LNCAP (cell line): ENCODE data around the gene SYNDIG1.

Experiments
- CTCF ChIP-seq: fragments of 450-650 bp; IDR thresholded peaks from 2 replicates; pipeline ENCODE4 v1.5.1; 2017; ENCODE audit warnings: mild to moderate bottlenecking

Gene SYNDIG1

DNA sequence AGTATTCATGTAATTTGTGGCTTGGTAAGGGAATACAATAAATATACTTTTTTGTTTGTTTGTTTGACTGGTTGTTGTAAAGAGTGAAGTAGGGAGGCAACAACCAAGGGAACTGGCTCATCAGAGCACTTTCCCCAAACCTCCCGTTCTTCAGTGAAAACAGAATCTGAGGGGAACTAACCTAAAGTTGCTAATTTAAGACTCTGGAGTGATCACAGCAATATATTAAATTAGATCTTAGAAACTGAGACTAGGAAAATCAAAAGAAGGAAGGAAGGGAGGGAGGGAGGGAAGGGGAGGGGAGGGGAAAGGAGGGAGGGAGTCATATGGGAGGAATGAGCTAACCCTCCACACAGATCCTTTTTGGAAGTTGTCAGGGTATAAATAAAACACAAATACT, 144.9 kb downstream of the SYNDIG1 start:
- no peak for TF ChIP-seq CTCF

DNA sequence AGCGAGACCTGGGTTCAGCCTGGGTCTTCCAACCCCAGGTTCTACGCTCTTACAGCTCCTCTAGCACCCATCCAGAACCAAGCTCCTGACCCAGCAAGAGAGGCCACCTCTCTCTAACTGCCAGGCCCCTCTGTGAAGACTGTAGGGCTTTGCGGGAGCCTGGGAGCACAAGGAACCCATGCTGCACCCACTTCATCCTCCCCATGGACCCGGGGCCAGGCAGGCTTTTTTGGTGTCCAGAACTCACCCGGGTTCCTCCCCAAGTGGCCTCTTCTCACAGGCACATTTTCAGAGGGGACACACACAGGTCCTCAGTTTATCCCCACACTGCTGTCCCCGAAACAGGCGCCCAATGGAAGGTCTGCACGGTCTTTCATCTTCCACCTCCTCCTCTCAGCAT, 145.9 kb downstream of the SYNDIG1 start:
- no peak for TF ChIP-seq CTCF

DNA sequence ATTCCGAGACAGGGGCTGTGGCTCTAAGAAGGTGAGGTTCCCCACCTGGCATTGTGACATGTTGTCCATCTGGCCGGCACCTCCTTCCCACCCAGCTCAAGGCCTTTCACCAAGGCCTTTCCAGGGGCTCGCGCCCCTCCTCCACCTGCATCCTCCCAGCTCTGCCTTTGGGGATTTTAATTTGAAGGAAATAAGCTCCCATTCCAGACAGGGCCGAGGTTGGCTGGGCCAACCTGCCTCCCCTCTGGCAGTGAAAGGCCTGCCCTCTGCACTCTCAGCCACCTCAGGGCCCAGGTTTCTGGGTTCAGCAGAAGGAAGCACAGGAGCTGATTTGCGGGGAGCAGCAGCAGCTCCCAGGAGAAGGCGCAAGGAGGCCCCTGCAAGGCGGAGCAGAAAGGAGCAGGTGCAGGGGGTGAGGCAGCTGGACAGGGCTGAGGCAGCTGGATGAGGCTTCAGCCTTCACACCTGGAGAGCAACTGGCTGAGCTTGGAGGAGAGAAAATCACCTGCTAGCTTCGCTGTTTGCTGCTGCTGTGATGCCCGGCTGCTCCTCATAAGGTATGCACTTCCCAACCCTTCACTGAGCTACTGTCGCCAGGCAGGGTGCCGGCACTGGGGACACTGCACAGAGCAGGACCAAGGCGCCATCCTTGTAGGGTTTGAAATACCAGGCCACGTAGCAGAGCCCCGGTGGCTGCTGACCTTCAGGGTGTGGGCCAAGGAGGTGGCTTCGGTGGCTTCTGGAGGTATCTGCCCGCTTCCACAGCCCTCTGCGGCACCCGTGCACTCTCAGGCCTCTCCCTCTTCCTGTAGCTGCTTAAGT, 147.0 kb downstream of the SYNDIG1 start:
- no peak for TF ChIP-seq CTCF

GRCh38 chr20:24617080-24617432, 147.6 kb downstream of the SYNDIG1 start:
- no peak for TF ChIP-seq CTCF

DNA sequence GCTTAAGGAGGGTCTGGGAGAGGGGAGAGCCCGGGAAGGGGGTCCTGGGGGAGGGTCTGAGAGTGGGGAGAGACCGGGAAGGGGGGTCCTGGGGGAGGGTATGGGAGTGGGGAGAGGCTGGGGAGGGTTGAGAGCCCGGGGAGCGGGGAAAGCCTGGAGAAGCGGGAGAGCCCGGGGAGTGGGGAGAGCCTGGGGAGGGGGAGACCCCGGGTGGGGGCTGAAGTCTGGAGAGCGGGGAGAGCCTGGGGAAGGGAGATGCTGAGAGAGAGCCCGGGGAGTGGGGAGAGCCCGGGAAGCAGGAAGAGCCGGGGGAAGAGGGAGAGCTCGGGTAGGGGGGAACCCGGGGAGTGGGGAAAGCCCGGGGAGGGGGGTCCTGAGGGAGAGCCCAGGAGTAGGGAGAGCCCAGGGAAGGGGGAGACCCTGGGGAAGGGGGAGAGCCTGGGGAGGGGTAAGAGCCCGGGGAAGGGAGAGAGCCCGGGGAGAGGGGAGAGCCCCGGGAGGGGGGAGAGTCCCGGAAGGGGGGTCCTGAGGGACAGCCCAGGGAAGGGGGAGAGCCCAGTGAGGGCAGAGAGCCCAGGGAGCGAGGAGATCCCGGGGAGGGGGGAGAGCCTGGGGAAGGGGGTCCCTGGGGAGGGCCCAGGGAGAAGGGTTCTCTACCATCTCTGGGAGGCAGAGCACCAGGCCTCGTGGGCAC, 148.5 kb downstream of the SYNDIG1 start:
- TF ChIP-seq CTCF: no peak

DNA sequence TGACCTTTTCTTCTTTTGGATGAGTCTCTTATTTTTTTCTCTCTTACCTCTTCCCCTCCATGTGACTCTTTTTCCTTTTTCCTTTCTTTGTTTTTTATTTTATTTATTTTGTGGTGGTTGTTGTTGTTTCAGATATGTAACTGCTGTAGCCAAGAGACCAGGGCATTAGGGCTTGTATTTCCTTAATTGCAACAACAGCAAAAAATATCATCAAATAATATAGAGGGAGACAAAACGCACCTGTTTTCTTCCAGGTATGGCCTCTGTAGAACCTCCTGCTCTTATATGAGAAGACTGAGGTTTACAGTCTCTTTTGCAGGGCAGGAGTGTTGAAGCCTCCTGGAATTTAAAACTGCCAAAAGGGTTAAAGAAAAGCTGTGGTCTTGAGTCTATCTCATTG, 149.3 kb downstream of the SYNDIG1 start:
- no peak for TF ChIP-seq CTCF

DNA sequence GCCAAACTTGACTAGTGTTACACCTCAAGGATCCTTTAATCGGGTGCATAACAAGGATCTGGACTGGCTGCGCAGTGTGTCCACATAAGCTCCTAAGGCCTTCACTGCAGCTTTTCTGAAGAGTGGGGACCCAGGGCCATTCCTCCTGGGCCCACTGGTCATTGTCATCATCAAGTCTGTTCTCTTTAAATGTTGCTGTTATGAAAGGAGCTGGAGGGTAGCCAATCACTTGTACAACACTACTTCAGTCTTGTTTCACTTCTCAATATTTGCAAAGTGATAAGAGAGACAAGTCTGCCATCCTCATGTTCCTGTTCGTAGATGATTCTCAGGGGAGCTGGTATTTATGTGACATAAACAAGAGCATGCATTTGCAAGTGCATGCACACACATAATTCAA, 149.8 kb downstream of the SYNDIG1 start:
- no peak for TF ChIP-seq CTCF
